CD14-positive monocyte (primary cell): ENCODE measurements around the gene CNTNAP2. TPM values are rescaled to one million over a fixed set of nuclear protein-coding genes. Genes with fewer than 3 reads are reported as not detected.

ENCODE experiments used
- DNase-seq, 3 donors: peaks; one replicate each; pipeline ENCODE4 v3.0.0-alpha.2; 2011 to 2022
- H2AFZ ChIP-seq: 2 replicates; pipeline ENCODE4 v1.6.0; 2012; ENCODE audit warnings: mild to moderate bottlenecking, low read depth, low read length, inconsistent platforms; ENCODE audit not compliant: insufficient read depth, poor library complexity, severe bottlenecking
- H3K27ac ChIP-seq, 2 donors: 1 replicate in 1 of 2; 2 replicates in 1 of 2; pipeline ENCODE4 v1.5.1; 2012 to 2013; ENCODE audit warnings: low read length in 2 of 2, control low read depth in 1 of 2, inconsistent platforms in 1 of 2, low read depth in 1 of 2, mild to moderate bottlenecking in 1 of 2
- H3K27me3 ChIP-seq, 2 donors: one replicate each; pipeline versions ENCODE4 v1.6.0 to v1.6.1; 2011 to 2013; ENCODE audit warnings: low read length in 2 of 2; ENCODE audit not compliant: control insufficient read depth in 2 of 2, insufficient read depth in 2 of 2
- H3K36me3 ChIP-seq, 2 donors: replicated peaks in 1 of 2; 1 replicate in 1 of 2; 2 replicates in 1 of 2; pipeline versions ENCODE4 v1.5.1 to v1.6.1; 2012 to 2013; ENCODE audit warnings: low read length in 2 of 2, control low read depth in 1 of 2, inconsistent platforms in 1 of 2, mild to moderate bottlenecking in 1 of 2; ENCODE audit not compliant: insufficient read depth in 2 of 2, control insufficient read depth in 1 of 2
- H3K4me1 ChIP-seq, 2 donors: 1 replicate in 1 of 2; 2 replicates in 1 of 2; pipeline versions ENCODE4 v1.5.1 to v1.6.1; 2012 to 2013; ENCODE audit warnings: low read length in 2 of 2, control low read depth in 1 of 2, inconsistent platforms in 1 of 2, mild to moderate bottlenecking in 1 of 2, moderate library complexity in 1 of 2; ENCODE audit not compliant: insufficient read depth in 2 of 2, control insufficient read depth in 1 of 2
- H3K4me2 ChIP-seq: replicated peaks from 2 replicates; pipeline ENCODE3; 2012; ENCODE audit warnings: low read length, moderate library complexity, mild to moderate bottlenecking; ENCODE audit not compliant: poor library complexity, severe bottlenecking; ENCODE audit errors: extremely low read depth
- H3K4me3 ChIP-seq, 3 experiments: fragments of 200-600 bp in 1 of 3; sonication (generic) in 1 of 3; replicated peaks in 1 of 3; 1 replicate in 2 of 3; 2 replicates in 1 of 3; pipeline ENCODE4 v1.5.1; 2011 to 2013; ENCODE audit warnings: low read length in 3 of 3, mild to moderate bottlenecking in 3 of 3, control low read depth in 2 of 3, low read depth in 2 of 3, inconsistent platforms in 1 of 3, moderate library complexity in 1 of 3
- H3K79me2 ChIP-seq: 2 replicates; pipeline ENCODE4 v1.6.0; 2012; ENCODE audit warnings: mild to moderate bottlenecking, control low read depth, inconsistent platforms, low read length, moderate library complexity; ENCODE audit not compliant: insufficient read depth
- H3K9ac ChIP-seq: 2 replicates; pipeline ENCODE4 v1.6.0; 2017; ENCODE audit warnings: low read length, mild to moderate bottlenecking; ENCODE audit not compliant: insufficient read depth, poor library complexity, severe bottlenecking
- H3K9me3 ChIP-seq, 2 donors: replicated peaks in 1 of 2; 1 replicate in 1 of 2; 2 replicates in 1 of 2; pipeline versions ENCODE4 v1.5.1 to v1.6.1; 2012 to 2013; ENCODE audit warnings: low read length in 2 of 2, control low read depth in 1 of 2; ENCODE audit not compliant: control insufficient read depth in 1 of 2, insufficient read depth in 1 of 2
- H4K20me1 ChIP-seq: 2 replicates; pipeline ENCODE4 v1.6.0; 2012; ENCODE audit warnings: mild to moderate bottlenecking, low read length, control low read depth, moderate library complexity; ENCODE audit not compliant: insufficient read depth
- H3K27ac Mint-ChIP-seq, 7 donors: one replicate each; pipeline ENCODE4 v1.8.0; 2020; ENCODE audit warnings: mild to moderate bottlenecking in 7 of 7, mixed read lengths in 7 of 7, moderate library complexity in 6 of 7, inconsistent platforms in 2 of 7
- H3K27me3 Mint-ChIP-seq, 3 donors: one replicate each; pipeline ENCODE4 v1.8.0; 2021 to 2022; ENCODE audit warnings: low read depth in 3 of 3, mild to moderate bottlenecking in 3 of 3, mixed read lengths in 3 of 3, moderate library complexity in 3 of 3, inconsistent platforms in 1 of 3
- H3K36me3 Mint-ChIP-seq, 2 donors: one replicate each; pipeline ENCODE4 v1.8.0; 2020; ENCODE audit warnings: mixed read lengths in 2 of 2, inconsistent platforms in 1 of 2, mild to moderate bottlenecking in 1 of 2
- H3K4me1 Mint-ChIP-seq: one replicate; pipeline ENCODE4 v1.8.0; 2020; ENCODE audit warnings: mild to moderate bottlenecking, mixed read lengths
- H3K4me3 Mint-ChIP-seq, 2 donors: one replicate each; pipeline ENCODE4 v1.8.0; 2020; ENCODE audit warnings: mild to moderate bottlenecking in 2 of 2, mixed read lengths in 2 of 2, moderate library complexity in 1 of 2
- H3K9me3 Mint-ChIP-seq, 7 donors: one replicate each; pipeline ENCODE4 v1.8.0; 2020 to 2022; ENCODE audit warnings: mixed read lengths in 7 of 7, mild to moderate bottlenecking in 6 of 7, moderate library complexity in 6 of 7, inconsistent platforms in 2 of 7
- WGBS: methylation state at CpG from one replicate; pipeline ENCODE4 v1.1.5; 2013; ENCODE audit warnings: missing lambda C conversion rate; ENCODE audit not compliant: insufficient coverage; 5-methylcytosine and 5-hydroxymethylcytosine counted together
- intact Hi-C, 2 donors: fragments of 100-400 bp; cut with micrococcal nuclease; formaldehyde crosslinking; loops; one replicate each; pipeline versions ENCODE4 v1.15.0 to v1.15.1; 2023
- polyA plus RNA-seq, 3 donors: library from polyadenylated mRNA; depleted of rRNA in 1 of 3; unstranded in 2 of 3; stranded (reverse) in 1 of 3; fragments of 300-500 nt in 2 of 3; fragments of >200 nt in 1 of 3; fragmentation: Illumina TruSeq in 2 of 3; gene quantifications; 1 replicate in 2 of 3; 2 replicates in 1 of 3; pipeline ENCODE4 v1.2.3, GENCODE V29; 2012 to 2021
- TF ChIP-seq, protein P1 (sequence below): fragments of 200-600 bp; IDR thresholded peaks from one replicate; pipeline ENCODE4 v1.8.0; 2022; ENCODE audit warnings: antibody characterized with exemption, mild to moderate bottlenecking

The CNTNAP2 gene
- polyA plus RNA-seq, 3 donors: 0.01 TPM; not detected in 2

DNA sequence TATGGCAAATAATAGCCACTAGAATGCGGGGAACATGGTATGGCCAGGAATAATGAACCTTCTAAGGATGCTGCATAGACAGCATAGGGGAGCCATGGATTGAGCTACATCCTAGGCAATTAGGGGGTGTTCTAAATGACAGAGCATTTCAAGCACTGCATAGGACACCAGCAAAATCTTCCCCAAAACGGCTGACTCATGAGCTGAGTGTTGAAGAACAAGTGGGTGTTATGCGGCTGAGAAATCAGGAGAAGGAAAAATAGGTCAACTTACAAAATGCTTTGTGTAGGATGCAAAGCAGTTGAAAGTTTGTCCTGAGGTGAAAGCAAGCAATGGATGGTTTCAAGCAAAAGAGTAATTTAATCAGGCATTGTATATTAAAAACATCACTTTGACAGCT lies 1450.4 kb downstream of the CNTNAP2 start:
- H4K20me1 ChIP-seq: no peaks in the 10 kb centered on the region
- H3K27ac ChIP-seq: no peak overlapping the region
- TF ChIP-seq, protein P1, sequence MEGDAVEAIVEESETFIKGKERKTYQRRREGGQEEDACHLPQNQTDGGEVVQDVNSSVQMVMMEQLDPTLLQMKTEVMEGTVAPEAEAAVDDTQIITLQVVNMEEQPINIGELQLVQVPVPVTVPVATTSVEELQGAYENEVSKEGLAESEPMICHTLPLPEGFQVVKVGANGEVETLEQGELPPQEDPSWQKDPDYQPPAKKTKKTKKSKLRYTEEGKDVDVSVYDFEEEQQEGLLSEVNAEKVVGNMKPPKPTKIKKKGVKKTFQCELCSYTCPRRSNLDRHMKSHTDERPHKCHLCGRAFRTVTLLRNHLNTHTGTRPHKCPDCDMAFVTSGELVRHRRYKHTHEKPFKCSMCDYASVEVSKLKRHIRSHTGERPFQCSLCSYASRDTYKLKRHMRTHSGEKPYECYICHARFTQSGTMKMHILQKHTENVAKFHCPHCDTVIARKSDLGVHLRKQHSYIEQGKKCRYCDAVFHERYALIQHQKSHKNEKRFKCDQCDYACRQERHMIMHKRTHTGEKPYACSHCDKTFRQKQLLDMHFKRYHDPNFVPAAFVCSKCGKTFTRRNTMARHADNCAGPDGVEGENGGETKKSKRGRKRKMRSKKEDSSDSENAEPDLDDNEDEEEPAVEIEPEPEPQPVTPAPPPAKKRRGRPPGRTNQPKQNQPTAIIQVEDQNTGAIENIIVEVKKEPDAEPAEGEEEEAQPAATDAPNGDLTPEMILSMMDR: no peak
- Mint-ChIP-seq H3K36me3 (no peaks in the 10 kb centered on the region), H3K9me3 (peaks cover 2 to 14% (median 4%) of the 10 kb centered on the region in 7 donors), H3K4me3 (no peak overlapping the region), H3K4me1 (no peaks in the 10 kb centered on the region), H3K27me3 (no peaks in the 10 kb centered on the region), H3K27ac (no peak overlapping the region)
- DNase-seq: no peak
- H3K4me3 ChIP-seq: no peak overlapping the region
- intact Hi-C loops: no loop called here
- H3K4me2 ChIP-seq: no peak overlapping the region
- H3K9me3 ChIP-seq: no peaks in the 10 kb centered on the region
- H3K27me3 ChIP-seq: no peaks in the 10 kb centered on the region
- H3K9ac ChIP-seq: no peak overlapping the region
- no peaks in the 10 kb centered on the region for H3K36me3 ChIP-seq
- no peaks in the 10 kb centered on the region for H3K4me1 ChIP-seq
- 95% methylated on average over 3 of the region's 3 CpGs for WGBS
- no peaks in the 10 kb centered on the region for H3K79me2 ChIP-seq
- H2AFZ ChIP-seq: no peak overlapping the region

DNA sequence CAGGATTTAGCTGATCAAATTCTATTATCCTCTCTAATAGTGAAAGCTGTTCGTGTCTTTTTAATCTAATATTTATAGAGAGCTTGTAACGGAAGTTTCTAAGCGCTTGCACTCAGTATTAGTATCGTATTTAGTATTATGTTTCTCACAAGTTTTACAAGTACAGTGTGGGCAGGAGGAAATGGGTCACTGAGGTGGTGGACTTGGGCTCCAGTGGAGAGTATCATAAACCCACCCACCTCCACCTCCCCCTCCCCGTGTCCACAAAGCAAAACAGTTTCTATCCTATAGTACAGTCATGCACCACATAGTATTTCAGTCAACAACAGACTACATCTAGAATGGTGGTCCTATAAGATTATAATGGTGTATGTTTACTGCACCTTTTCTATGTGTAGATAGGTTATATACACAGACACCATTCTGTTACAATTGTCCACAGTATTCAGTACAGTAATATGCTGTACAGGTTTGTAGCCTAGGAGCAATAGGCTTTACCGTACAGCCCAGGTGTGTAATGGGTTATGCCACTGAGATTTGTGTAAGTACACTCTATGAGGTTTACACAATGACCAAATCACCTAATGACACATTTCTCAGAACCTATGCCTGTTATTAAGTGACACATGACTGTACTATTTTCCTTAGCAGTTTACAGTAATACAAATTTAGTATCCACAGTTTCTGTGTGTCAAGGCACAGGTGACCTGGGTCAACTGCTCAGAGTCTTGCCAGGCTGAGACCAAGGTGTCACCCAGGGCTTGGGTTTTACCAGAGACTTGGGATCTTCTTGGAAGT lies 1452.7 kb downstream of the CNTNAP2 start:
- H2AFZ ChIP-seq: no peak overlapping the region
- TF ChIP-seq, protein P1: no peak
- no peaks in the 10 kb centered on the region for H3K36me3 Mint-ChIP-seq

More for the DNA sequence above, 1452.7 kb downstream of the CNTNAP2 start:
- H3K27me3 ChIP-seq: no peaks in the 10 kb centered on the region
- no peak overlapping the region for H3K4me2 ChIP-seq
- no CpG with 5 or more reads among the region's 6 CpGs for WGBS
- Mint-ChIP-seq H3K4me3 (no peak overlapping the region), H3K4me1 (no peaks in the 10 kb centered on the region), H3K9me3 (peaks cover 2 to 11% (median 4%) of the 10 kb centered on the region in 7 donors), H3K27ac (no peak overlapping the region), H3K27me3 (no peaks in the 10 kb centered on the region)
- no peaks in the 10 kb centered on the region for H4K20me1 ChIP-seq
- no peaks in the 10 kb centered on the region for H3K36me3 ChIP-seq
- H3K27ac ChIP-seq: no peak overlapping the region
- H3K4me3 ChIP-seq: no peak overlapping the region
- H3K79me2 ChIP-seq: no peaks in the 10 kb centered on the region
- no peaks in the 10 kb centered on the region for H3K9me3 ChIP-seq
- no peaks in the 10 kb centered on the region for H3K4me1 ChIP-seq
- intact Hi-C loops: no loop called here
- no peak for DNase-seq
- no peak overlapping the region for H3K9ac ChIP-seq
